GM21825 (cell line): ENCODE results near the gene IL22.

Experiments used
- ATAC-seq: cut with Tn5 transposase; IDR thresholded peaks from one replicate; pipeline ENCODE4 v1.9.1; 2021; ENCODE audit warnings: mild to moderate bottlenecking, moderate library complexity; ENCODE audit not compliant: unreplicated experiment

IL22 gene

DNA sequence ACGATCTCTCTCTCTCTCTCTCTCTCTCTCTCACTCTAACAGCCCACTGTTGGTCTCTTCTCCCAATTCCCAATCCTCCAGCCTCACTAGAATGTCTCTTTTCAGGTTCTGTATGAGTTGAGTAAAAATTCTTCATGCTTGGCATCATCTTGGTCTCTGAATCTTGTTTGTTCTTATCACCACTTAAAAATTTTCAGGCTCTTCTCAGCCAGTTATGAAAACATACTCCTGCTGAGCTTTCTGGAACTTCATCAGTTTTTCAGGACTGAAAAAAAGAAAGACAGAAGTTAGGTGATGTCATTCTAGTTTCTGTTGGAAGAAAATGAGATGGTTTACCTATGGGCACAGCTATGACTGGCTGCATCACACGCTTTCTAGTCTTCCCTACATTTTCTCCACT, 11.5 kb upstream of the IL22 start:
- ATAC-seq, result no peak

DNA sequence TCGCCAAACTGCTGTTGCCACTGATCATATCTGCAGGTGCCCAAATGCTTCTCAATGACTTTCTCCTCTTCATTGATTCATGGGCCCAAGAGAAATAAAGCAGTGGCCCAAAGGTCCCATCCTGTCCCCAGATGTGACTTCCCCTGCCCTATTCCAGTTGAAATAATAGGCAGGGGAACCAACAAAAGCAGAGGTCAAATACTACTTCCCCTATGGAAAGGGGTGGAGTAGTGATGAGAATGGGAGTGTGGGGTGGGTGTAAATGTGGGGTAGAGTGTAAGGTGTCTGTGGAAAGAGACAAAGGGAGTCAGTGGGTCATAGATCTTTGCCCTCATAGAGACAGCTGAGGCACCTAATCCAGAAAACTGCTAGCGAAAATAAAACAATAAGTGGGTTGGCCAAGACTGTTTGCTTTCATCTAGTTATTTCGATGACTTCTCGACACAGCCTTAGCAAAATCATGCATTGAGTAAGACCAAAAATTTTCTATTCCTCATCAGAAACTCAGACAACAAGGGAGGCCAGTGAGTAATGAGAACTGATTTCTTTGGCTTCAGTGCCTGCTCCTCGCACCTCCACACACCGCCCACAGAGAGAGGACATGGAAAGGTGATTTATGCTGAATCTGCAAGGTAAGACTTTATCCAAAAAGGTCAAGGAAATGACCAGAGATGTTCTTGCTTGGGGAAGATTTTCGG, 10.9 kb upstream of the IL22 start:
- no peak for ATAC-seq

DNA sequence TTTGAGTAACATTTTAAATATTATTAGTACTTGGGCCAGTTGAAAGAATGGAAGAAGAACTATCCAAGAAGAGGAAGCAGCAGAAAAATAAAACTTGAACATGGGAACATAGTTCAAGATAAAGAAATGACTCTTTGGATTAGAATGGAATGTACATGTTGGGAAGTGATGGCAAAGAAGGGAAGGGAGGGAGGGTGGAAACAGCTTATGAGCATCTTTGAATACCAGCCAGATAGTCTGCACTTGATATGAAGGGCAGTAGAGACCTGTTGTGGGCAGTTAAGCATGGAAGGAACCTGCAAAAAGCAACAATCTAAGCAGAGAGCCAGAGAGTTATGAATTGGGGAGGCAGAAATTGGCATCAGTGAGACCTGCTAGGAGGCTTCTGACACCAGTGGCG, 10.0 kb upstream of the IL22 start:
- no peak for ATAC-seq

DNA sequence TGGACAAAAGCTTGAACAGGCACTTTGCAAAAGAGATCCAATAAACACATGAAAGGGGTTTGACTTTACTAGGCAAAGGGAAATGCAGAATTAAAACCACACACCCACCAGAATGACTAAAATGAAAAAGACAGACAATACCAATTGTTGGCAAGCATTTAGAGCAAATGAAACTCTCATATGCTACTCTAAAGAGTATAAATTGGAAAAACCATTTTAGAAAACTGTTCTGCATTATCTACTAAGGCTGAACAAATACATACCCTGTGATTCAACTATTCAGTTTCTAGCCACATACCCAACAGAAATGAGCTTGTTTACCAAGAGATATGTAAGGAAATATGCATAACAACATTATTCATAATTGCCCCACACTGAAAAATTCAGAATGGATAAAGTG, 8.5 kb upstream of the IL22 start:
- no peak for ATAC-seq

DNA sequence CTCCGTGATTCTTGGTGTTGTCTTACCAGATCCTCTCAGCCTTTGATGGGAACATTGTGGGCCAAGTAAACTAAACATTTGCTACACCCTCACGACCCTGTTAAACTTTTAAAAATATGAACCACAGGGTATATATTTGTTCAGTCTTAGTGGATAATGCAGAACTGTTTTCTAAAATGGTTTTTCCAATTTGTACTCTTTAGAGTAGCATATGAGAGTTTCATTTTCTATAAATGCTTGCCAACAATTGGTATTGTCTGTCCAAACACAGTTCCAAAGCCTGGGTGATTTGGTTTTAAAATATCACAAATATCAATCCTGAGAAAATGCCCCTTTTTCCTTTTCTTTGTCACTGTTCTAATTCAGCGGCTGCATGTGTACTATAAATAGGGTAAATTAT, 6.7 kb upstream of the IL22 start:
- ATAC-seq, result no peak

DNA sequence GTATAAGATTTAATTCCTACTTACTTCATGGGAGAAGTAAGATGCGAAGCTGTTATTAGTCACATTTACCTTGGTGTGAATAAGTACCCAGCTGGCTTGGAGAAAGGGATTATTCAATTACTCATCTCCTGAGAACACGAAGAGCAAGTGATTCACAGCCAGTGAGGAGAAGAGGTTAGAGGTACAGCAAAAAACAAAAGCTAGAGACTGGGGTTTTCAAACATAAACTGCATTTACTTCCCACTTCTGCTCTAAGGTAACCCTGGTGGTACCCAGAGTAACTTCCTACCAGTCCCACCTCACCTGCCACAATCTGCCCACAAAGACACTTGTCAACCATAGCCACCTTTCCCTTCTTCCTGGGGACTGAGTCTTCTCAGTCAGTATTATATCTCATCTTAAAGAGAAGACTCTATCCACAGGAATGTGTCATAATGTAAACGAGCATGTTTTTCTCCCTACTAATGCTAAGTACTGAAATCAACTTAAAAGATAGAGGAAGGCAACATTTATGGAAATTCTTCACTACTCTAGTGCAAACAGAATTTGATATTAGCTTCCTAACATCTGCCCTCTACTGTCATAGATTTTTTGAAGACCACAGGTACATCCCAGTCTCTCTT, 6.0 kb upstream of the IL22 start:
- ATAC-seq, result no peak

DNA sequence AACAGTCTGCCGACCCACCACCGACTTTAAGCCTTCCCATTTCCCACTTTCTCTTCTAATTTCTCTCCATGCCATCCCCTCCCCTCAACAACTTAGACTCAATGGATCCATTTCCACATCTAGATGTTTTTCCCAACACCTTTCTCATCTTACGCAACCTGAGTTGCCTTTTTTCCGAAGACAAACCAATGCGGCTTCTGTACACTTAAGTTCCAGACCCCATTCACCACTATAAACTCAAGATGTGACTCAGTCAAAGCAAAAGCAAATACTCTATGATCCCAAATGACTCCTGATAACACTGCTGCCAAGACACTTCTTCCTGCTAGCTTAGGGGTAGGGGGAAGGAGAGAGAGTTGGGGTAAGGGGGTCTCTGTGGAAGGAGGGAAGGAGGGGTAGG, 1.3 kb downstream of the IL22 start:
- no peak for ATAC-seq

DNA sequence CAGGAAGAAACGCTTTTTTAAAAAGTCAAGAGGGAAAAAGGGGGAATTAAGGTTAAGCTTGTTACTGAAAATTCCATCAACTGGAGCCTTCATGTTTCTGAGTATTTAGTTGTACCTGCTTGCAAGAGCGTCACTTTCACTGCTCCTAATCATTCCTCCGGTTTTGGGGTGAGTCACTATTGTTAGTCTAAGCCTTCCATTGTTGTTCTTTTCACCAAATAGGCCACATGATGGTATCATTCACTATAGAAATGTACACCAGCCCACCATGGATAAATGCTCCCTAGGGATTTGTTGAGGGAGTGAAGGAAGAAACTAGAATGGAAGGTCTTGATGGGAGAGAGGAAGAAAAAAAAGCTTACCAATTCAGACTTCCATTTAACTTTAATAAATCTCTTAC, 3.0 kb downstream of the IL22 start:
- ATAC-seq, result no peak

DNA sequence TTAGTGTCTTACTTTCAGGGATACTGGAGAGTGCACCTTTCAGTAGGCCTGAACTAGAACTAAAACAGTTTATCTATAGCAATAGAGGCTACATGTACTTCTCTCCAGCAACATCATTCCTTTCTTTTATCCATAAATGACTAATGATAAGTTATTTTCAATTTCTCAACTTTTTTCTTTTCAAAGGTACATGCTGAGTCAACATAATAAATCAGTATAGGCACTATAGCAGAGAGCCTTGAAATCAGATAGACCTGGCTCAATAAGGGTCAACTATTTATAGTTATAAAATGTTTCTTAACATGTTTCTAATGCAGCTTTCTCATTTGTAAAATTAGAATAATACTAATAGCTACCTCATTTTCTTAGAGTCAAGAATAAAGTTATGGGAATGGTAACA, 5.6 kb downstream of the IL22 start:
- no peak for ATAC-seq

DNA sequence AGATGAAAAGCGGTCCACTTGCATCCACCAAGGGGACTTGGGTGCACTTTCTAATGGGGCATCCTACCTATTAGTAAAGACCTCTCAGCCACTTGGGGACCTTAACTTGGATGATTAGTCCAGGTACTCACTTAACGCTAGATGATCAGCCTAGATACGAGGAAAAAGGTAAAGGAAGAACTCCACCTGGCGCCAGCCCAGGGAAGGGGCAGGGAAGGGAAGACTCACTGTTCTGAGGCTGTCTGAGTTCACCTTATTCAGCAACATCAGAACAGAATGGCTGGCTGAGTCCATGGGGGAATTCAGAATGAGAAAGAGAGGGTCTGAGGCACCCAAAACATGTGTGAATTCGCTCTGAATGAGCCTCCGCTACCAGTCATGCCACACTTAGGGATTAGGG, 7.1 kb downstream of the IL22 start:
- no peak for ATAC-seq

DNA sequence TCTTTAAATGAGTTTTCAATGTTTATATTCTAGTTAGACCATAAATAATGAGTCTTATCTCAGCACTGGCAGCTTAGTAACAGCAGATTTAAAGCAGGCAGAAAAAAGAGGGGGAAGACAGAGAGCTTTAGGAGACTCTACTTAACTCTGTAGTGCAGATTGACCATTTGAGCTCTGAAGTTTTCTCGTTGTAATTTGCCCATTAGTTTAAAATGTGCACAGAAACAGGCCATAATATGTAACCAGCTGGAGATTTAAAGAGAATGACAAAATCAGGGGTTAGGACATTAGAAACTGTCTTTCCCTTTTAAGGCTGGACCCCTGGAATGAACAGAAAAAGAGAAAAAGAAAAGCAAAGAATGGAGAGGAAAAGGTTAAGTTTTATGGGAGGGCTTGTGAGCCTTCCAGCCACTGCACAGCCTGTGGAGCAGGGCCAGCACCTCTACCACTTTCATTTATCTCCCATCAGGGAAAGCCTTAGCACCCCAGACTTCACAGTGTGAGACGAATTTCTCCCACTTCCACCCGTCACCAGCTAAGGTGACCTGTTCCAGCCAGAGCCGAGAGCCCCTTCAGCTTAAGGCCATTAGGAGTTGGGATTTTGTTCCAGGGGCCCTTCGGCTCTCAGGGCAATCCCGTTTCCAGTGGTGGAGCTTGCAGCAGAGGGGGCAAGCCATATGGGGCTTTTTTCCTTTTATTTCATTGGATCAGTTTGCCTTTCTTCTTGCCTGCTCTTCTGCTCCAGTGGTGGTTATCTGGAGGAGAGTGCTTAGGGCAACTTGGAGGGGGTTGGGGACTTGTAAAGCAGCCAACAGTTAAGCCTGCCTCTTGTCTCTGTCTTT, 8.0 kb downstream of the IL22 start:
- no peak for ATAC-seq

DNA sequence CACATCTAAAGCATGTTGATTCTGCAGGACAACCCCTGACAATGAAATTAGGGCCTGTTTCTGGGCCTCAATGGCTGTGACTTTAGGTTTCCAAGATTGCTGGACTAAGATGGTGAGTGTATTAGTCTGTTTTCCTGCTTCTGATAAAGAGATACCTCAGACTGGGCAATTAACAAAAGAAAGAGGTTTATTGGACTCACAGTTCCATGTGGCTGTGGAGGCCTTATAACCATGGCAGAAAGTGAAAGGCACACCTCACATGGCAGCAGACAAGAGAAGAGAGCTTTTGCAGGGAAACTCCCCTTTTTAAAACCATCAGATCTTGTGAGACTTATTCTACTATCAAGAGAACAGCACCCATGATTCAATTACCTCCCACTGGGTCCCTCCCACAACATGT, 10.6 kb downstream of the IL22 start:
- no peak for ATAC-seq

DNA sequence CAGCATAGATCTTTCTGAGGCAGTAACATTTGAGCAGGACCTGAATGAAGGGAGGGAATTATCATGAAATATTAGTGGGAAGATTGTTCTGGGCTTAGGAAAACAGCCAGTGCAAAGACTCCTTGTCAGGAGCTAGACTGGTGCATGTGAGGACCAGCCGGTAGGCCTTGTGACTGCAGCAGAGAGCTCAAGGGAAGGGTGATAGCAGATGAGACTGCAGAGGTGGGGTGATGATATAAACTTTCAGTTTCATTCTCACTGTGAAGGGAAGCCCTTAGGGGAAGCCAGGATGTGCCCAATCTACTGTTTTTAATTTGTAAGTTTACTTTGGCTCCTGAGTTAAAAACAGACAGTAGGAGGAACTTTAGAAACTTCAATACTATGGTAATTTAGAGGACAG, 12.4 kb downstream of the IL22 start:
- peak; percentile 86 for ATAC-seq

DNA sequence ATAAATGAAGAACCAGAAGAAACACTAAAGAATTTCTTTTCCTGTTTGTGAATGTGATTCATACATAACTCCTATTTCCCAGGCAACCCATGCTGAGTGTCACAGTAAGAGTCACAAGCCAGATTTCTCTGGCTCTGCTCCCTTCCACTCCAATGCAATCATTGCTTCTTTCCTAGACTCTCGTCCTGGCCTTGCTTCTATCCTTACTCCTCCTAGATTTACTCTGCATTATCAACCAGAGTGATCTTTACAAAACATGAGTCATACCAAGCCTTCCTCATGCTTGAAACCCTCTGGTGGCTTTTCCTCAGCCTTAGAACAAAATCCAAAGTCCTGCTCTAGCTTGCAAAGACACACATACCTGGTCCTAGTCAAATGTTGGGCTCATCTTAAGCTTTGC, 13.3 kb downstream of the IL22 start:
- ATAC-seq, result no peak

DNA sequence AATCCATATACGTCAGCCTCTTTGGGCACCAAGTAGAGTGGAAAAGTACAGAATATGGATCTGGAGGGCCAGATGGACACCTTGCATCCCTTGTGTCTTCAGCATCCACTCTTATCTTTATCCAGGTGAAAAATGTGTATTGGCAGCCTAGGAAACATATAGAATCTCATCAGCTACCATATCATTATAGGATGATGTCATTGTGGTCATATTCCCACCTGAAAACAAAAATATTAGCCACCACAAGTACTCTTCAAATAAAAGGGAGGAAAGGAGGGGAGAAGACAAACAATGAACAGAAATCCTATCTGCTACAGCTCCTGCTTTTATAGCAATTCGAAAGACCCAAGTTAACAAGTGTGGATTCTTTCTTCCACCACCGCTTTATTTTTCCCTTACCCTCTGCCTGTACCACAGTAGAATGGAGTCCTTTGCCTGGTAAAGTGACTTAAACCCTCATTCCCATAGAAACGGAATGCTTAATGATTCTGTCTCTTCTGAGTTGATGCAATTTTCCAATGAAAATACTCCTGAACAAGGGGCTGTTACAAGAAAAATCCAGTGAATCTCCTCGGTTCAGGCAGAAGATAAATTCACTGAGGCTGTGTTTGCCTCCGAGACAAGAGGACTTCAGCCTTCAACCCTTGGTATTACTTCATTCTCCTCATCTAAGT, 14.0 kb downstream of the IL22 start:
- ATAC-seq, result no peak

DNA sequence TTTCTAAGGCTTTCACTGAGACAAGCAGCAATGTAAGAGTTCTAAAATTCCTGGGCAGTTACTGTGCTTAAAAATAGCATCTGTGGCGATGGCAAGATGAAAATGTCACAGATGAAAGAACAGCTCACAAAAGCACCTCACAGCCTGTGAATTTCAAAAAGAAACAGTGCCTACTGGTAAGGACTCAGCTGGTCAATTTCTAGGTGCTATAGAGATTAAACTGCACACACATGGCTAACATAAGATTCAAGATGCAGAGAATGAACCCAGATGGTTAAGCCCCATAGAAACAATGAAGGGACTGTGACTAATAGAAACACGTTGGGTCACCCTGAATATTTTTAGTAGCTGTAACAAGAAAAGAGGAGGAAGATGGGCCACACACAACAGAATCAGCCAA, 15.8 kb downstream of the IL22 start:
- ATAC-seq, result no peak

DNA sequence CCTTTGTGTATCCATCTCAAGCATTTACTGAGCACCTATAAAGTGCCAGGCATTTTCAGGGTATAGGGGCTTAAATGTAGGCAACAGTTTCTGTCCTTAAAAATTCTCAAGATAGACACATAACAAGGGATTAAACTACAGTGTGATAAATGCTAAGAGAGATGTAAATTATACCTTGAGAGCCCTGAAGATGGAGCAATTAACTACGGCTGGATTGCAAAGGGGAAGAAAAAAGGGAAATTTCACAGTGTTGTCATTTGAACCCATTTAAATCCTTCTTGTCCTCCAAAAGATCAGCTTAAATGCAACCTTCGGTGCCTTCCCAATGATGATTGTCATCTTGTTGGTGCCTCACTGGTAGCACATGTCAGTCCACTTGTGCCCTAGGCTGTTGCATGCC, 16.3 kb downstream of the IL22 start:
- ATAC-seq, result no peak

DNA sequence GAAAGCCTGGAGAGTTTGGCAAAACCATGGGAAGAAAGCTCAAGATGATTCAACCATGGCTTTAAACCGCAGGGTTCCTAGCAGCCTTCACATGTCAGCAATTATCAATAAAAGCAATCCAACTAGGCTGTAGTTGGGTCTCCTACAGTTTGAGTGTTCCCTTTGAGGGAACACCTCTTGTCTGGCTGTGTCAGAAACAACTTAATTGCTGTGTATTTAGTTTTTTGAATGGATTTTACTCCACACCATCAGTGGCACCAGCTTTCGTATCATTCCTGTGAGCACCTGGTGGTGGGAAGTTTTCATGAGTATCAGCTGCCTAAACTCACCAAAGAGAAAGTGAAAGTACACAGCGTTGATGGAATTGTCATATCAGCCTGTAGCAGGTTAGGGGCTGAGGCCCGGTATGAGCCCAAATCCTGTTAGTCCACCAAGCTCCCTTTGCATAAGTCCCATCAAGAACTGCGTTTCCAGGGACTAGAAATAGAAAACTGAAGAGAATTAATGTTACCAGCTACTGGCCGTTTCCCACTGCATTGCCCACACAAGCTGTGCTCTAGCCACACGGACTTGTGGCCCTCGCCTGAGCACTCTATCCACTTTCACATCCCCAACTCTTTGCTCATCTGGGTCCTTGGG, 16.9 kb downstream of the IL22 start:
- ATAC-seq, result peak; percentile 67

DNA sequence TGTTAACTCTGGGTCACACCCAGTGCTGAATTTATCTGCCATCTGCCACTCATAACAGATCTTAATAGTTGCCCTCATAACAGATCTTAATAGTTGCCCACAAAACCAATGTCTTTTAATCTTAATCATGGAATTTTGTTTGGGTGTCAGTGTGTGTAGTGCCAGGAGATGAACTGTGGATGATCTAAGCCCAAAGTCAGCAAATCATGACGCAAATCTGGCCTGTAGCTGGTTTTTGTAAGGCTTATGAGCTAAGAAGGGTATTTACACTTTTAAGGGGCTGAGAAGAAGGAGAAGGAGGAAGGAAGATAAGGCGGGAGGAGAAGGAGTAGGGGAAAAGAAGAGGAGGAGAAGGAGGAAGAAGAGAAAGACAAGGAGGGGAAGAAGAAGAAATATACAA, 17.8 kb downstream of the IL22 start:
- no peak for ATAC-seq

DNA sequence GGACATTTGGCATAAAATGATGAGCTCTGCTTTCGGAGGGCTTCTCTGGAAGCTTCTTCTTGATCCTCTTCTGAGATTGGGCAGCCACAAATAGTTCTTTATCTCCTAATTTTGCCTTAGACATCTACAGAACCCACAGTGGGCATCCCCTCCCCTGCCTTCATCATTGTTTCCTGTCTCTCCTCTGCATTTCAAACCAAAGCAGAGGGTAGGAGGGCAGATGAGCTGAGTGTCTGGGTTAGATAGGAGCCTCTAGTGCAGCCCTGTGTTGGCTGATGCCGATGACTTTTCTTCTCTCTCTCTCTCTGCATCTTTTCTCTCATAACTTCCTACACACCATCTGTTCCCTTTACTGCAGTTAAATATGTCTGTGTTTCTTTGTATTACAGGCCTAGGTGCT, 19.3 kb downstream of the IL22 start:
- ATAC-seq, result no peak

DNA sequence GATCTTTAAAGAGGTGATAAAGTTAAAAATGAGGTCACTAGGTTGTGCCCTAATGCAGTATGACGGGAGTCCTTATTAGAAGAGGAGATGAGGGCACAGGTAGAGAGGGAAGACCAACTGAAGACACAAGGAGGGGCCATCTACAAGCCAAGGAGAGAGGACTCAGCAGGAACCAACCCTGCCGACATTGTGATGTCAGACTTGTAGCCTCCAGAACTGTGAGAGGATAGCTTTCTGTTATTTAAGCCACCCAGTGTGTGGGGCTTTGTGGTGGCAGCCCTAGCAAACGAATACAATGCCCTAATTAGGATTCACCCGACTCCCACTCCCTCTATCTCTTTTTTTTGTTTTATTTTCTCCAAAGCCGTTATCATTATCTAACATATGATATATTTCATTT, 19.9 kb downstream of the IL22 start:
- no peak for ATAC-seq
